Activated naive CD8-positive, alpha-beta T cell treated with anti-CD3 and anti-CD28 coated beads, Interleukin-2, amount 50 U/mL, for 24 hours (primary cell): ENCODE measurements around the gene E2F6.
A peak's percentile ranks its signal among the peaks of the same experiment; 100 is the strongest.

ENCODE experiments used
- ATAC-seq: fragments of 150-1000 bp; cut with Tn5 transposase; one replicate; pipeline ENCODE4 v1.10.0; 2021
- DNase-seq: peaks from one replicate; pipeline ENCODE4 v3.0.0; 2021
- H3K27ac Mint-ChIP-seq: one replicate; pipeline ENCODE4 v1.8.0; 2021; ENCODE audit warnings: mild to moderate bottlenecking, mixed read lengths
- H3K27me3 Mint-ChIP-seq: one replicate; pipeline ENCODE4 v1.8.0; 2021; ENCODE audit warnings: mixed read lengths
- H3K36me3 Mint-ChIP-seq: one replicate; pipeline ENCODE4 v1.8.0; 2021; ENCODE audit warnings: low read depth, mixed read lengths
- H3K4me1 Mint-ChIP-seq: one replicate; pipeline ENCODE4 v1.8.0; 2021; ENCODE audit warnings: mixed read lengths
- H3K4me3 Mint-ChIP-seq: one replicate; pipeline ENCODE4 v1.8.0; 2021; ENCODE audit warnings: mild to moderate bottlenecking, moderate library complexity, mixed read lengths
- H3K9me3 Mint-ChIP-seq: one replicate; pipeline ENCODE4 v1.8.0; 2021; ENCODE audit warnings: mixed read lengths

Gene E2F6, protein sequence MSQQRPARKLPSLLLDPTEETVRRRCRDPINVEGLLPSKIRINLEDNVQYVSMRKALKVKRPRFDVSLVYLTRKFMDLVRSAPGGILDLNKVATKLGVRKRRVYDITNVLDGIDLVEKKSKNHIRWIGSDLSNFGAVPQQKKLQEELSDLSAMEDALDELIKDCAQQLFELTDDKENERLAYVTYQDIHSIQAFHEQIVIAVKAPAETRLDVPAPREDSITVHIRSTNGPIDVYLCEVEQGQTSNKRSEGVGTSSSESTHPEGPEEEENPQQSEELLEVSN

GRCh38 chr2:11465485-11466306 lies at the start of gene E2F6:
Gene E2F6, minus strand, starts transcription at chr2:11466161. Its CDS starts 282 bp downstream, at chr2:11465879.
- no peaks in the 10 kb centered on the region for H3K9me3 Mint-ChIP-seq

DNA sequence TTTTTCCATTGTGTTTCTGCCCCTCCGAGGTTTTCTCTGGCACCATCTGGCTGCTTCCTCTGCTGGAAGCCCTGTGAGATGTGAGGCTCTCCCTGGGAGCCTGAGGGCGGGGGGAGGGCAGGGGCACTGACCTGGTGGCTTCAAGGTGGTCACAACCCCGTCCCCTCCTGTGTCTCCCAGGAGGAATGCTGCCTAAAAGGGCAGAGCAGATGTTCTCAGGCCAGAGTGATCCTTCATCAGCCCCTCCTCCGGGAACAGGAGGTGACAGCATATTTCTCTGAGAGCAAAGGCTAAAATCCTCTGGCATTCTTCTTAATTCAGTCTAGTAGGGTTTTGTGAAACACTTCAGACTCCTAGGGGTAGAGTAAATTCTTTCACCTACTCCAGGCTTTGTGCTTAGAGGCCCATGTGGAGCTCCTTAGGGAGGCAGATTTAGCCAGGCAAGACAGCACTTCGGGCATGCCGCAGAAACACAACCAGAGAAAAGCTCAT lies 49.6 kb upstream of the E2F6 start:
- Mint-ChIP-seq H3K9me3 (no peaks in the 10 kb centered on the region), H3K4me3 (no peak overlapping the region), H3K27ac (no peak overlapping the region), H3K27me3 (peaks cover 2% of the 10 kb centered on the region), H3K4me1 (no peaks in the 10 kb centered on the region), H3K36me3 (no peaks in the 10 kb centered on the region)
- ATAC-seq (no peak), DNase-seq (no peak)

More at GRCh38 chr2:11465485-11466306, at the start of gene E2F6:
- H3K36me3 Mint-ChIP-seq: peaks cover 23% of the 10 kb centered on the region
- peak within 1 kb of the TSS; percentile 97 for H3K27ac Mint-ChIP-seq
- peaks cover 2% of the 10 kb centered on the region for H3K27me3 Mint-ChIP-seq
- DNase-seq: peak; percentile 91
- peak within 1 kb of the TSS; percentile 89 for H3K4me3 Mint-ChIP-seq
- peak; percentile 57 for ATAC-seq
- peaks cover 50% of the 10 kb centered on the region for H3K4me1 Mint-ChIP-seq

- no peak for DNase-seq
These were observed 48.9 kb upstream of the E2F6 start for GRCh38 chr2:11514904-11515303.

DNA sequence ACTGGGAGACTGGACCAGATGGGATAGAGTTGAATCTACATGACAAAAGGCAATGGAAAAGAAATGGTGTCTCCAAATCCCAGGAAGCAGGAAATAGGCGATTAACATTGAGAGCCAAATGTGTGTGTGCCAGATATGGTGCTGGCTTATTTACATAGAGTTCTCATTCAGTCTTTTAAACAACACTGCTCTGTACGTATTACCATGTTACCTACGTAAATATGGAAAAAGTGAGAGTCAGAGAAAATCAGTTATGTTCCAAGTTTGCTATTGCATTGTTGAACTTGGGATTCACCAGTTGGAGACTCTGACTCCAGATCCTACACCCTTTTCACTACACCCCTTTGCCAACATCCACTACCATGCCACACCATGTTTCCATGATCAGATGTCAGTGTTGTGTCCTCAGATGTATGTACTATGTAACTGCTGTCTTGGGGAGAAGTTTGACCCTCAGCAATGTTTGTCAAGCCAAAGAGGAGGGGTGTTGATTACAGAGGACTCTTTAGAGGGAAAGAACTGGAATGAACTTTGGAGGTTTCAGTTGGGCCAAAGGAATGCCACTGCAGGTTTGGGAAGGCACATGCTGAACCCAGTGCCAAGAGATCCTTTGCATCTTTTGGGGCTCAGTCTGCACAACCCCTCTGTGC lies 48.2 kb upstream of the E2F6 start:
- Mint-ChIP-seq H3K4me1 (no peaks in the 10 kb centered on the region), H3K9me3 (no peaks in the 10 kb centered on the region), H3K27ac (no peak overlapping the region), H3K4me3 (no peak overlapping the region), H3K36me3 (no peaks in the 10 kb centered on the region), H3K27me3 (peaks cover 2% of the 10 kb centered on the region)
- DNase-seq: no peak
- no peak for ATAC-seq

More at GRCh38 chr2:11514904-11515303, 48.9 kb upstream of the E2F6 start:
- ATAC-seq: no peak
- peaks cover 2% of the 10 kb centered on the region for H3K27me3 Mint-ChIP-seq
- no peak overlapping the region for H3K27ac Mint-ChIP-seq
- H3K9me3 Mint-ChIP-seq: no peaks in the 10 kb centered on the region
- no peak overlapping the region for H3K4me3 Mint-ChIP-seq
- H3K4me1 Mint-ChIP-seq: no peaks in the 10 kb centered on the region
- no peaks in the 10 kb centered on the region for H3K36me3 Mint-ChIP-seq

- no peaks in the 10 kb centered on the region for H3K4me1 Mint-ChIP-seq
- H3K4me3 Mint-ChIP-seq: no peak overlapping the region
- H3K27ac Mint-ChIP-seq: no peak overlapping the region
- DNase-seq (no peak), ATAC-seq (no peak)
- H3K36me3 Mint-ChIP-seq: no peaks in the 10 kb centered on the region
- H3K9me3 Mint-ChIP-seq: no peaks in the 10 kb centered on the region
- H3K27me3 Mint-ChIP-seq: peaks cover 2% of the 10 kb centered on the region
These were observed 47.4 kb upstream of the E2F6 start for GRCh38 chr2:11513319-11513718.

- no peak overlapping the region for H3K4me3 Mint-ChIP-seq
- no peaks in the 10 kb centered on the region for H3K4me1 Mint-ChIP-seq
- H3K27ac Mint-ChIP-seq: no peak overlapping the region
- DNase-seq (no peak), ATAC-seq (no peak)
- no peaks in the 10 kb centered on the region for H3K36me3 Mint-ChIP-seq
- peaks cover 4% of the 10 kb centered on the region for H3K27me3 Mint-ChIP-seq
- H3K9me3 Mint-ChIP-seq: no peaks in the 10 kb centered on the region
These were observed 46.5 kb upstream of the E2F6 start for GRCh38 chr2:11512431-11512830.

DNA sequence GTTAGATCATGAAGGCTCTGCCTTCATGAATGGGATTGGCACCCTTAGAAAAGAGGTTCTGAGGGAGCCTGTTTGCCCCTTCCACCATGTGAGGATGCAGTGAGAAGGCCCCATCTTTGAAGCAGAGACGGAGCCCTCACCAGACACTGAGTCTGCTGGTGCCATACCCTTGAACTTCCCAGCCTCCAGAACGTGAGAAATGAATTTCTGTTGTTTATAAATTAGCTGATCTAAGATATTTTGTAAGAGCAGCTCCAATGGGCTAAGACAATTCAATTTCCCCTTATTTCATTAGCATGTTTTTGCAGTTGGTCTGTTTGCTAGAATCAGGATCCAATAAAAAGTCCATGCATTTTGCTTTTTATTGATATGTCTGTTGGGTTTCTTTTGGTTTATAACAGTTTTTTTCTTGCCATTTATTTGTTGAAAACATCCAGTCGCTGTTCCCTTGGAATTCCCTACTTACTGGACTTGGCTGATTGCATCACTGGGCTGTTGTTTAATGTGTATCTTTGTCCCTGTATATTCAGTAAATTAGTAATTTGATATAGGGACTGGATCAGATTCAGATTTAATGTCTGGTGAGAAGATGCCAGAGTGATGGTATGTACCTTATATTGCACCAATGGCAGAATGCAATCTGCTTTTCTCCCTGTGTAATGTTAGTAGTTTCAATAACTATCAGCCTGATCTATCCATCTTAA lies 43.8 kb upstream of the E2F6 start:
- H3K4me1 Mint-ChIP-seq: no peaks in the 10 kb centered on the region

DNA sequence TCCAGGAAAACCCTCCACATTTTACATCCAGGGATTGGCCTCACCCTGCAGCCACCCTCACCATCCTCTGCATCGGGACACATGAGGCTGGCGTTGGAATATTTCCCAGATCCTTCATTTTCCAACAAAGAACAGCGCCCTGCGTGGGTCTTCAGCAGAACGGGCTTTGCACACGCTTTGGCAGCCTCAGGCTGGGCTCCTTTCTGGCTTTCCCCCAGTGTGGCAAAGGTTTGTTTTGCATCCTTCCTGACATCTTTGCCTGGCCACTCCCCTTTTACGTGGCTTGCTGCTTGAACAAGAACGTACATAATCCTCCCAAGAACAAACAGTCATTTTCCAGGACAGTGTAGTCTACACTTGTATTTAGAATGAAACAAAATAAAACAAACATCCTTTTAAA lies 42.3 kb upstream of the E2F6 start:
- H3K36me3 Mint-ChIP-seq: no peaks in the 10 kb centered on the region
- H3K27ac Mint-ChIP-seq: no peak overlapping the region
- H3K4me1 Mint-ChIP-seq: no peaks in the 10 kb centered on the region
- no peak overlapping the region for H3K4me3 Mint-ChIP-seq
- DNase-seq (no peak), ATAC-seq (no peak)
- H3K27me3 Mint-ChIP-seq: peaks cover 8% of the 10 kb centered on the region
- H3K9me3 Mint-ChIP-seq: peaks cover 7% of the 10 kb centered on the region

More for the DNA sequence above, 43.8 kb upstream of the E2F6 start:
- Mint-ChIP-seq H3K27me3 (peaks cover 2% of the 10 kb centered on the region), H3K4me3 (no peak overlapping the region), H3K9me3 (no peaks in the 10 kb centered on the region), H3K36me3 (no peaks in the 10 kb centered on the region), H3K27ac (no peak overlapping the region)
- ATAC-seq (no peak), DNase-seq (no peak)

DNA sequence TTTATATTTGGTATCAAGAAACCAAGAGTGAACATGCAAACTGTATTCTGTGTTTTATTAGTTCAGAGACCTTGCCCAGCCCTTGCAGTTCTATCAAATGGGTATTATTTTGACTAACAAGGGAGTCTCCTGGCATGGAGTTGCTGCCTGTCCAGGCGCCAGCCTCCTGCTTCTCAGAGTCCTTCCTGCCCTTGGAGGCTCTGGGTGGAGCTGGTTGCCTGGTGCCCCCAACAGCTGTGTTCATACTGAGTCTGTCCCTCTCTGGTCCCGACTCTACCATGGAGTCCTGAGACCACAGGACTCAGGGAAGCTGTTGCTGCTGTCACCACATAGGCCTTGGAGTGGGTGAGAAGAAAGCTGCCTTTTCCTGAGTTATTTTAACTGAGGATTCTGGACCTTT lies 41.6 kb upstream of the E2F6 start:
- Mint-ChIP-seq H3K9me3 (peaks cover 9% of the 10 kb centered on the region), H3K36me3 (no peaks in the 10 kb centered on the region), H3K27ac (no peak overlapping the region), H3K4me1 (no peaks in the 10 kb centered on the region), H3K27me3 (peaks cover 11% of the 10 kb centered on the region), H3K4me3 (no peak overlapping the region)
- DNase-seq (no peak), ATAC-seq (no peak)

DNA sequence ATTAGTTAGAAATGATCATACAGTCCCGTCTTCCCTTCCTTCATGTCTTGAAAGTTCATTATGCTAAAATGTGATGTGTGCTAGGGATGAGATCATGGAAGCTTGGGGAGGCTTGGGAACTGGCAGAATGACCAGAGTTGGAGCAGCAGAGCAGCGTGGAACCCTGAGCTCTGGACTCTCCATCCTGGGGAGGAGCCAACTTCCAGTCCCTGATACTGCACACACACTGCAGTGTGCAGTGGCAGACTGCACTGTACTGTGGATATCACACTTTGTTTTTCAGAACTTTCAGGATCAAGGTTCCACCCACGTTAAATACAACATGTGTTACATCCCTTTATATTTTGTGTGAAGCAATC lies 40.6 kb upstream of the E2F6 start:
- H3K9me3 Mint-ChIP-seq: peaks cover 9% of the 10 kb centered on the region
- ATAC-seq (no peak), DNase-seq (no peak)
- H3K27me3 Mint-ChIP-seq: peaks cover 11% of the 10 kb centered on the region
- H3K27ac Mint-ChIP-seq: no peak overlapping the region
- no peaks in the 10 kb centered on the region for H3K4me1 Mint-ChIP-seq
- H3K4me3 Mint-ChIP-seq: no peak overlapping the region
- no peaks in the 10 kb centered on the region for H3K36me3 Mint-ChIP-seq

DNA sequence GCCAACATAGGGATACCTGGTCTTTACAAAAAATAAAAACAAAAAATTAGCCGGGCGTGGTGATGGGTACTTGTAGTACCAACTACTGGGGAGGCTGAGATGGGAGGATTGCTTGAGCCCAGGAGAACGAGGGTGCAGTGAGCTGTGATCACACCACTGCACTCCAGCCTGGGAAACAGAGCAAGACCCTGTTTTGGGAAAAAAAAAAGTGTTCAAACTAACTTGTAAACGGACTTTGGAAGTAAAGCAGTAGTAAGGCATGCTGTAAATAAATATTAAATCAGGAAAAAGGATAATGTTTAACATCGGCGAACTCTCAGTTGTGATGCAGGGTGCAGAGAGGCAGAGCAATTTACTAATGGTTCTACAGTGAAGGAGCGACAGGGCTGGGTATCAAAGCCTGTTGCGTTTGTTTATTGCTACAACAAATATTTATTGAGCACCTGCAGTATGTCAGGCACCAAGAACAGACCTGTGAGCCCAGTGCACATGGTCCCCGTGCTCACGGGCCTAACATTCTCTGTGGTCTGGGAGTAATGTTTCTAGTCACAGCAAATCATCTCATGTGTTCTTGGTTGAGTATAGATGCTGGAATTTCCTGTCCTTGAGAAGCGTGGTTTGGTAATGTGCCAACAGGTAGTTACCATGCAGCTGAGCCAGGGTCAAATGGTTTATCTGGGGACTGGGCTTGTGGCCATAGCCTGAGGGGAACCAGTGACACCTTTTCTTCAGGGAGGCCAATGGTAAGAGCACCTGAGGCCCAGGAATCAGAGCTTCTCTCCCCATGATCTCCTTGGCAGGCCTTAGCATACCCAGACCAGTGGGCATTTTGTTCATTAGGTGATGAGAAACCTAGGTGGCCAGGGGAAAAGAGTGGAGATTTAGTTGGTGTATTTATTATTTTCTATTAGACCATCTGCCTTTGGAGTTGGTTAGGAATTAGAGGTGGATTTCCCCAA lies 40.0 kb upstream of the E2F6 start:
- Mint-ChIP-seq H3K9me3 (peaks cover 9% of the 10 kb centered on the region), H3K27ac (no peak overlapping the region), H3K36me3 (no peaks in the 10 kb centered on the region), H3K4me3 (no peak overlapping the region), H3K4me1 (no peaks in the 10 kb centered on the region), H3K27me3 (peaks cover 11% of the 10 kb centered on the region)
- no peak for ATAC-seq
- DNase-seq: no peak

DNA sequence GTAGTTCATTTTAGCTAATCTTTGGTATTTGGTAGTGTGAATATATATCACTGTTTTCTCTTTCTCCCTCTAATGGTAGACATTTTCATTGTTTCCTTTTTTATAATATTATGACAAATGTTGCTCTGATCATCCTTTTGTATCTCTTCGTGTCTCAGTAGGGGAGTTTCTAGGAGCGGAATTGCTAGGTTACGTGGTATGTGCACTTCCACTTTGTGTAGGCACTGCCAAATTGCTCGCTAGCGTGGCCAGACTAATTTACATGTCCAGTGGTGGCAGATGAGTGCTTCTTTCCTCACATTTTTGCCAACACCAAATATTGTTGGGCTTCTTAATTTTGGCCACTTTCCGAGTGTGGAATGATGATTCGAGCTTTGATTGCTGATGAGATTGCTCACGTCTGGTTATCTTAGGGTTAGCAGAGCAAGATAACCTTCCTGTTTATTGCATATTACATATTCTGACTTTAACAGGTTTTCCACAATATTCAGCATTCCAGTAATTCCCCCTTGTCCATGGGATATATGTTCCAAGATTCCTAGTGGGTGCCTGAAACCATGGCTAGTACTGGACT lies 37.5 kb upstream of the E2F6 start:
- H3K36me3 Mint-ChIP-seq: no peaks in the 10 kb centered on the region
- H3K27me3 Mint-ChIP-seq: peaks cover 15% of the 10 kb centered on the region
- H3K4me1 Mint-ChIP-seq: no peaks in the 10 kb centered on the region
- ATAC-seq (no peak), DNase-seq (no peak)
- no peak overlapping the region for H3K4me3 Mint-ChIP-seq
- peaks cover 9% of the 10 kb centered on the region for H3K9me3 Mint-ChIP-seq
- H3K27ac Mint-ChIP-seq: no peak overlapping the region

GRCh38 chr2:11502740-11503292 lies 36.9 kb upstream of the E2F6 start:
- H3K36me3 Mint-ChIP-seq: no peaks in the 10 kb centered on the region
- no peak overlapping the region for H3K4me3 Mint-ChIP-seq
- H3K9me3 Mint-ChIP-seq: peaks cover 9% of the 10 kb centered on the region
- H3K4me1 Mint-ChIP-seq: no peaks in the 10 kb centered on the region
- H3K27me3 Mint-ChIP-seq: peaks cover 12% of the 10 kb centered on the region
- no peak overlapping the region for H3K27ac Mint-ChIP-seq
- ATAC-seq: no peak
- DNase-seq: no peak
